NB4 (cell line): Measurements from ENCODE around the gene PTCD2.

Source experiments
- CTCF ChIP-seq: IDR thresholded peaks from one replicate; pipeline ENCODE4 v1.5.1; 2012; ENCODE audit warnings: low read depth, low read length
- MYC ChIP-seq: IDR thresholded peaks from 2 replicates; pipeline ENCODE4 v1.6.1; 2011; ENCODE audit warnings: low read depth, low read length
- POLR2A ChIP-seq: IDR thresholded peaks from 2 replicates; pipeline ENCODE4 v1.6.1; 2011; ENCODE audit warnings: mild to moderate bottlenecking; ENCODE audit not compliant: insufficient read length; ENCODE audit errors: extremely low read depth

- TF ChIP-seq MYC (no peak), CTCF (no peak), POLR2A (no peak)
Observed at GRCh38 chr5:72415616-72416325, 95.6 kb downstream of the PTCD2 start.
